ENCODE results near the gene GAB4.

The GAB4 gene

DNA sequence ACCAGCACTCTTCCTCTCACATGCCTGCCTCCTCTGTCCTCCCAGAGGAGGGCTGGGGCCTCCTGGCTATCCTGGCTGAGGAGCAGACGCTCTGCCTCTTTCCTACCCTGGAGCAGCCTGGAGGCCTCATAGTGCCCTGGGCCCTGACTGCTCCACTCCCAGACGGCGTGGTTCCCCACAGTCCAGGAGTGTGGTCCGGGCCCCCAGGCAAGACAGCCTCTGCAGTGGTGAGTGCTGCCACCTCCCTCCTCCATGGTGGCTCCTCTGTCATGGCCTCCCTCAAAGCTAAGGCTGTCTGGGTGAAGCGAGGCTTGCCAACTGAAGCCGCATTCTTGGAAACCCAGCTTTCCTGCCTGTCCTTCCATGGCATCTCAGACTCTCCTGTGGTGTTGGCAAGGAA, 19.8 kb downstream of the GAB4 start:
- FAIRE-seq (no peak), DNase-seq (ENCODE audit: insufficient read length, low spot score) (no peak)

DNA sequence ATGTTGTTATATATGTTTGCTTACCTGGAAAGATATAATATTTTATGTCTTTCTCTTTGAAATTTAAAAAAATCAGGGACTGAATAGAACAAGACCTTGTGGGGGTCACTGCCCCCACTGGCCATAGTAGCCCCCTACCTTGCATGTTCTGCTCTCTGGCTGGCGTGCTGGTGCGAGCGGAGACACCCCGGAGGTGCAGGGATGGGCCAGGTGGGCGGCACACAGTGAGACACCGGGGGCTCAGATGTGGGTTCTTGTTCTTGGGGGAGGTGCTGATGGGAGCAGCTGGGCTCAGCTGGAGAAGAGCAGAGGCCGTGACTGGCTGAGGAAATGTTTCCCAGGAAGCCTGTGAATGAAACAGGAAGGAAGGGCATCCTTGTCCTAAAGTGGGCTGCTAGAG, 20.2 kb downstream of the GAB4 start:
- no peak for FAIRE-seq
- no peak for DNase-seq (ENCODE audit: insufficient read length, low spot score)

DNA sequence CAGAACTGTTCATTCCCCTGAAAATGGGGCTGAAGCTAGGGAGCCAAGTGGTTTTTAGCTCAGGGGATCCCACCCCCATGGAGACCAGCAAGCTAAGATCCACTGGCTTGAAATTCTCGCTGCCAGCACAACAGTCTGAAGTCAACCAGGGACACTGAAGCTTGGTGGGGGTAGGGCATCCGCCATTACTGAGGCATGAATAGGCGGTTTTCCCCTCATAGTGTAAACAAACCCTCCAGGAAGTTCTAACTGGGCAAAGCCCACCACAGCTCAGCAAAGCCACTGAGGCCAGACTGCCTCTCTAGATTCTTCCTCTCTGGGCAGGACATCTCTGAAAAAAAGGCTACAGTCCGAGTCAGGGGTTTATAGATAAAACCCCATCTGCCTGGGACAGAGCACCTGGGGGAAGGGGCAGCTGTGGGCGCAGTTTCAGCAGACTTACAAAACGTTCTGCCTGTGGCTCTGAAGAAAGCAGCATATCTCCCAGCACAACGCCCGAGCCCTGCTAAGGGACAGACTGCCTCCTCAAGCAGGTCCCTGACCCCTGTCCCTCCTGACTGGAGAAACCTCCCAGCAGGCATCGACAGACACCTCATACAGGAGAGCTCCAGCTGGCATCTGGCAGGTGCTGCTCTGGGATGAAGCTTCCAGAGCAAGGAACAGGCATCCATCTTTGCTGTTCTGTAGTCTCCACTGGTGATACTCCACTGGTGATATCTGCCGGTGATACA, 32.7 kb downstream of the GAB4 start:
- FAIRE-seq (no peak), DNase-seq (ENCODE audit: insufficient read length, low spot score) (no peak)

DNA sequence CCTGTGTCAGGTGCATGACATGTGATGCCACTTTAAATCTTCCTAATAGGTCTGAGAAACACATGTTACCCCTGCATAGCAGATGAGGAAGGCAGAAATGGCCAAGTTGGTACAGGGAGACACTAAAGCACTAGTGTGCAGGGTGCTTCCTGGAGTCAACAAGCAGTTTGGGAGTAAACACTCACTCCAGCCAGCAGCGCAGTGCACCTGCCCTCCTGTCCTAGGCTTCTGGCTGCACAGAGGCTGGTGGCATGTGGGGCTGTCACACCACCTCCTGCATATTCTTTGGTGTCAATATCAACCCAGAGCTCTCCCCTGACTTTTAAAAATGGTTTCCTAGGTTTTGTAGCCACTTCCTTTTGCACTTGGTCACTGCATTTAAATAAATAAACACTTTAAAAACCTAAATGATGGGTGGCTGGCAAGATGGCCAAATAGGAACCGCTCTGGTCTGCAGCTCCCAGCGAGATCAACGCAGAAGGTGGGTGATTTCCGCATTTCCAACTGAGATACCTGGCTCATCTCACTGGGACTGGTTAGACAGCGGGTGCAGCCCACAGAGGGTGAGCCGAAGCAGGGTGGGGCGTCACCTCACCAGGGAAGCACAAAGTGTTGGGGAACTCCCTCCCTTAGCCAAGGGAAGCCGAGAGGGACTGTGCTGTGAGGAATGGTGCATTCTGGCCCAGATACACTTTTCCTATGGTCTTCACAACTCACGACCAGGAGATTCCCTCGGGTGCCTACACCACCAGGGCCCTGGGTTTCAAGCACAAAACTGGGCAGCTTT, 33.5 kb downstream of the GAB4 start:
- DNase-seq (ENCODE audit: insufficient read length, low spot score), result no peak
- FAIRE-seq, result no peak

DNA sequence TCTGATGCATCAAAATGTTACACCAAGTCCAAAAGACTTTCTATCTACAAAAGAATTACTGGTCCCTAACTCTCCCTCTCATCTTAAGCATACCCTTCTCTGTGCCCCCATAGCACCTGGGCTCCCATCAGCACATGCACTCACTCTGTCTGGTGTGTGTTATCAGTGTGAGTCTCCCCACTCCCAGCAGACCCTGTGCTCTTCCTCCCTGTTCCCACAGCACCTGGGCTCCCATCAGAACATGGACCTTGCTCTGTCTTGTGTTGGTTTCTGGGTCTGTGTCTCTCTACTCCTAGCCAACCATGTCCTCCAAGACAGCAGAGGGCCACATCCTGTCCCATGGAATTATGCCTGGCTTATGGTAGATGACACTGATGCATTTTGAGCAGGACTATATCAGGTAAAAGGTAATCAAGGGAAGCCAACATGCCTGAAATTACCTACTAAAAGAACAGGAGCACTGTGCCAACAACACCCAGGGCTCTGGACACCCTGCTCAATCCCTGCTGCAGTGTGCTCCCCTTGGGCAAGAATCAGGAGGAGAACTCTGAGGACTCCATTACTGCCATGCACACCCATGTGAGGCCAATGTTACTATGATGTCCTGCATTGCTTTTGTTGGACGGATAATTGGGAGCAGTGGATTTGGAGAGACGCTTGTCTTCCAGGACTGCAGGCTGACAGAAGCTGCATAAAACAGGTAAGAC, 34.3 kb downstream of the GAB4 start:
- DNase-seq (ENCODE audit: insufficient read length, low spot score) (no peak), FAIRE-seq (no peak)

DNA sequence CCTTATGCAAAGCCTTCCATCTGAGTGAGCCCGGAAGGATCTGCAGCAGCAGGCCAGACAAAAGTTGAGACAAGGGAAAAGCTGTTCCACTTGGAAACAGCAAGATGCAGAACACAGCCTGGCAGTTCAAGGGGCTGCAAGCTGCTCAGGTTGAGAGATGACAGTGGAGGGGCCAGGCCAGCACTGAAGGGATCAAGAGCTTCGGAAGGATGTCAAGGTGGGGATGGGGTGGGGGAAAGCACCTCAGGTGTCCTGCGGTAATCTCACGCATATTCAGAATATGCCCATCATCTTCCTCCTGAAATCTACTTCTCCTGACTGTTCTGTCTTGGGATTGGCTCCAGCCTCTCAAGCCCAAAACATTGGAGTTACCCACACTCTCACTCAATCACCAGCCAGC, 35.7 kb downstream of the GAB4 start:
- no peak for DNase-seq (ENCODE audit: insufficient read length, low spot score)
- no peak for FAIRE-seq

DNA sequence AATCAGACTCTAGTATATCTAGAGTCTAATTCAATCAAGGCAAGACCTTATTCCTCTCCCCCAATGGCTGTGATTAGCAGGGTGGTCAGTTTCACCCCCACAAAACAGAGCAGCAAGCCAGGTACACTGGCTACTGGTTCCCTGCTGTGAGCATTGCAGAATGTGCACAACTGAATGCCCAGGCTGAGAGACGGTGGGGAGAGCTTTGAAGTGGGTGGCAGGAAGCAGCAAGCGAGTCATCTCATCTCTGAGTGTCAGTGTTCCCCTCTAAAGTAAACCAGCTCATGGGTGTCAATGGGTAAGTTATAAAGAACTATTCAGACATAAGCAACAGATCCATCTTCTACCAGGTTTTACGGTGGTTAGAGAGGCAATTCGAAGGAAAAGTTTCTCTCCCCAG, 37.6 kb downstream of the GAB4 start:
- DNase-seq (ENCODE audit: insufficient read length, low spot score), result no peak
- no peak for FAIRE-seq

DNA sequence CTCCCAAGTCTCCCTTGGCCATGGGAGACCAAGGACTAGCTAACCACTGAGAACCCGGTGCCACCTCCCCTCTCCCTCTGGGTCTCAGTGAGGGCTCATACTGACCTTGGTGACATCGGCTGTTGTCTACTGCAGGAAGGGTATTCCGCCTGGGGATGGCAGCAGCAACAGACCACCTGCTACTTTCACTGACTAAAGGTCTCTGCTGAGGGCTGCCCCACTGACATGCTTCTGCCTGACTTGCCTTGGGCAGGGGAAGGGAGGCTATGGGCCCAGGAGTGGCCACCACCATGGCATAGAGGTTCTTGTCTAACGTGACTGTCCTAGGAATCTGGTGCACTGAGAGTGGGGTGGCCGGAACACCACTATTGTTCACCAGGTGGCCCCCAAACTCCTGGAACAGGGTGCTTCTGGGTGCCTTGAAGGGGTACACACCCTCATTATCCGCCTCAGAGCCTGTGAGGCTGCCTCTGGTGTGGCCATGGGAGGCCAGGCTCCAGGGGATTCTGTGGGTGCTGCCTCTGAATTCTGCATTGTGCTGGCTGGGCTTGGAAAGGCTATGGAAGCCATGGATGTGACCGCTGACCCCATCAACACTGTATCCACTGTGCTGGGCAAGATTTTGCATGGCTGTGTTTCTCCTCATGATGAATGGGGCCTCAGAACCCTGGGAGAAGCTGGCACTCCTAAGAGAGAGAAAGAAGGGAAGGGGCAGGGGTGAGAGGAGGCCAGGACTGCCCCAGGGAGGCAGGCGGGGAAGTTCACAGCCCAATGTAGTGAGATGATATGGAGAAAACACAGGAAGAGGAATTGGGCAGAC, 38.3 kb downstream of the GAB4 start:
- no peak for DNase-seq (ENCODE audit: insufficient read length, low spot score)
- no peak for FAIRE-seq

DNA sequence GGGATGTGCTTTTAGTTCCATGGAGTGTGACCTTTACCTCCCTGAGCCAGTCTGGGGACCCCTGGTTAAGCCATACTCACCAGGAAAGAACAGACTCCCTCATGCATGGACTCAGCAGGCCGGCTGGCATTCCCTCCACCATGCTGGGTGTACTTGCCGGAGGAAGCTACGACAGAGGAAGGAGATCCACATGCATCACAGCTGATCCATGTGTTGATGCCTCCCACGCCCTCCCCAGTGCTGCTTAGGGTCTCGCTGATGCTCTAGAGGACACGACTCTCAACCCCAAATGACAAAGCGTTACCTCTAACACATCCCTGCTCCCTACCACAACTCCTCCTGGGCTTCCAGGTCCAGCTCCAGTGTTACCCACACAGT, 39.8 kb downstream of the GAB4 start:
- DNase-seq (ENCODE audit: insufficient read length, low spot score) (no peak), FAIRE-seq (no peak)

DNA sequence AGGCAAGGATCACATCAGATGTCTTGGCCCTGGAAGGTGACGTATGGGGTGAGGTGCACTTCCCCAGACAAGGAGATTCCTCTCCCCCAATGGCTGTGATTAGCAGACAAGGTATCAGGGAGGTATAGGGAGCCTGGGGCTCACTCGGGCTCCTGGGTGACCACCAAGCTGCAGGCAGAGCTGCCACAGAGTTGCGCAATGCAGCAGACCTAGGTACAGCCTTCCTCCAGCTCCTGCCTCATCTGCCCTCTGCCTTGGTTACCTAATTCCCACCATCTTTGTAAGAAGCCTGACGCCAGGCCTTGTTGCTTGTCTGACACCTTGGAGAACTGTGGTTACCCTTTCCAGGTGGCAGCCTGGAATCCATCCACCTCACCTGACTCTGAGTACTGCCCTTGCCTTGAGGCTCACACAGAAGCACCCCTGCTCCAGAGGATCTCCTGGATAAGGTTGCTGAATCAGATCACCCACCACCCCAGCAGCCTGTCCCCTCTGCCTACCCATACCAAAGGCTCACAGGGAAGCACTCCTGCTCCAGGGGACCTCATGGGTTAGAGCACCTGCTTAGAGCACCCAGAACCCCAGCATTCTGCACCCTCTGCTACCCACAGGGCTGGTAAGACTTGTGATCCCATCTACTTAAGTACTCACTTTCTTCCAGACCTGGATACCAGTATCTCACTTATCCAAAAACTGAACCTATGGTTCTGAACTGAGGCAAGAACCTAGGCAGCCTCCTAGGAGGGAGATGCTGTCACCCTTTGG, 40.4 kb downstream of the GAB4 start:
- FAIRE-seq (no peak), DNase-seq (ENCODE audit: insufficient read length, low spot score) (no peak)

DNA sequence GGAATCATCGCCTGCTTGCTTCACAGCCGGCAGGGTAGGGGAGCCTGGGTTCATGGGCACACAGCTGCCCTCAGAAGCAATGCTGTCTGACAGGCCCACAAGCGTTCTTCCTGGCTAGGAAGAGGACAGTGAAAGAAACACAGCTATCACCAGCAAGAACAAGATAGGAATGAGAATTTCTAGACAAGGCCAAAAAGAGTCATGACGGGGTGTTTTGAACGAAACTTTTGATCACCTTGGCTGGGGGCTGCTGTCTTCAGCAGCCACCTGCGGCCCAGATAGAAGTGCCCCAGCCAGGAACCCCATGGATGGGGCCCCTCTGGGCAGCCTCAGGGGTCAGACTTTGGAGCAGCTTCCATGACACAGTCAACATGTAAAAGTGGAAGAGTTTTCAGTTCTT, 41.8 kb downstream of the GAB4 start:
- FAIRE-seq (no peak), DNase-seq (ENCODE audit: insufficient read length, low spot score) (no peak)

DNA sequence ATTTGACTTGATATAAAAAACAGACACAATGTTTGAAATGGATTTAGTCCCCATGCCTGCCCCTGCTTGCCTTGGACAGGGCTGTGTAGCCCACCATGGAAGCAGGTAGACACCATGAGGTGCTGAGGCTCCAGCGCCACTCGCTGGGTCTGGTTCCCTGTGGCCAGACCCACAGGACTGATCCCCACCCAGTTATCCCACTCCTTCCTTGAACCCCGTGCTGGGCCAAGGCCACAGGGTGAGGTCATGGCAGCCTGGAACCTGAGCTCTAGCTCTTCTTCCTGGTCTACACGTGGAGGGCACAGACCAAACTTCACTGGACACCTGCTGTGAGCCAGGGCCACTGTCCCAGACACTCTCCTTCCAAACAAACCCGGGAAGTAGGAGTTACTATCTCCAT, 42.5 kb downstream of the GAB4 start:
- no peak for FAIRE-seq

DNA sequence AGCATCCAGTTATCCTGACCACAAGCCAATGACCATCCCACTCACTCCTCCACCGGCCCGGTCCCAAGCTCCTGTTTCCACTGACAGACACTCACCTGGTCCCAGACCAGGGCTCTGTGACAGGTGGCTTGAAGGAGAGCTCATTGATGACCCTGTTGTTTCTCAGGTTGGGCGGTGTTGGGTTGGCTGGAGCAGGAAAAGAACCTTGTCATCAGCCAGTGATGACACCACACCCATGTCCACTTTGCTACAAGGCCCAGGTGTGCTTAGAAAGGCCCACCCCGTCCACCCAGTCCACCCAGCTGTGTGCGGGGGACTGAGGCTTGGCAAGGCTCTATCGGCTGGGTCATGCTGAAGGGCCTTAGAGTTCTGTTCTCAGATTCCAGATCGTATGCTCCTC, 42.9 kb downstream of the GAB4 start:
- DNase-seq (ENCODE audit: insufficient read length, low spot score) (no peak), FAIRE-seq (no peak)

More for the DNA sequence above, 42.5 kb downstream of the GAB4 start:
- DNase-seq (ENCODE audit: insufficient read length, low spot score), result no peak

DNA sequence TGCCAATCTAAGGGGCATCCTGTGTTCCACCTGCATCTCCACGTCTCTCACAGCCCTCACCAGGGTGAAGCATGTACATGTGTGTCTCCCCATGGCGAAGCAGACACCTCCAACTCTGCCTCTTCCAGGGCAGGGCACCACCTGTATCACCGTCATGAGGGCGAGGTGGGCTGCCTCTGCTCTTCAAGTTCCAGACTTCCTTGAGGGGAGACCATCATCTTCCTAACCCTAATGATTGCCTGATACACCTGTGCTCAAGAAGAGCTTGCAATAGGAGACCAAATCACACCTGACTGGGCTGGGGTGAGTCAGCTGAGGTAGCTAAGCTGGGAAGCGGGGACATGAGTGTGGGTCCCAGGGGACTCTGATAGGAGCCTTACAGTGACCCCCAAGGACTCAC, 43.7 kb downstream of the GAB4 start:
- DNase-seq (ENCODE audit: insufficient read length, low spot score), result no peak
- no peak for FAIRE-seq

DNA sequence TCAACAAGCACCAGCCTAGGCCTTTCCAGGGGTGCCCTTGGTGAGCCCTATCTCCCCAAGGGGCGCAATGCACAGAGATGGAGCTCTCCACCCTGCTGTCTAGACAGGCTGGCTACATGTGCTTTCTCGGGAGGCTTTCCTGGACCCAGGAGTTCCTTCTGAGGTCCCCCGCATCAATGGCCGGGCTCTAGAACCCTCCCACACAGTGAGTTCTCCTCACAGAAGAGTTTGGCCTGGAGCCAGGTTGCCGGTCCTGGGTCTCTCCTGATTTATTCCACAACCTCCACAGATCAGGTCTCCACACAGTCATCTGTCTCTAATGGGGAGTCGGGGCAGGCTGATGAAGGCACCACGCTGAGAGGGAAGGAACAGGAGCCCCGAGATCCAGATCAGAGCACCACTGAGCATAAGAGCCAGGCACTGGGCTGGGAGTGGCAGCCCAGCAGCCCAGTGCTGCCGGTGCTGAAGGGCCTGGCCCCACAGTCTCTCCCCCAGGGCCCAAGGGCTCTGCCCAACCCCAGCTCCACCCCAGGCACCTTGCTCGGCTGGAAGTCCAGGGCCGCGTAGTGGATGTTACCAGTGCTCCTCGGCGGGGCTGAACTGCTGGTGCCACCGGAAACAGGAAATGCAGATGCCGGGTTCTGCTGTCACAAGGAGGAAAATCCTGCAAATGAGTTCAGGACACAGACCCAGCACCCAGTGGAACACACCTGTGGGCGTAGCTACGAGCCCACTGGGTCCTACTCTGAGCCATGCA, 44.7 kb downstream of the GAB4 start:
- DNase-seq (ENCODE audit: insufficient read length, low spot score) (no peak), FAIRE-seq (no peak)

DNA sequence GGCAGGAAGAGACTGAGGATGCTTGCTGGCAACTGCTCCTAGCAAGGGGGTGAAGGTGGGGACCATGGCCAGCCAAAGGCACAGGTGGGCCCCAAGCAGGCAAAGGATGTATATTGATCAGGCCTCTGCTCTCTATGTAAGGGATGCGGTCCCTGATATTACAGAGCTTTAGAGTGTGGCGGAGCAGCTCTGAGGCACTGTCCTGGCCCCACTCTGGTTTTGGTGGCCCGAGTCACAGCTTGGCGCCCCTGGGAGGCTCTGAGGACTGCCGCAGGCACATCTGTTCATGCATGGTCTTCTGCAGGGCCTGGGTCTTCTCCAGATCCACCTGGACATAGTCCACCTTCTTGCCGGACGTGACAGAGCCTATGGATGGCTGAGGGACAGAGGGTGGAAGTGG, 45.5 kb downstream of the GAB4 start:
- DNase-seq (ENCODE audit: insufficient read length, low spot score) (no peak), FAIRE-seq (no peak)

DNA sequence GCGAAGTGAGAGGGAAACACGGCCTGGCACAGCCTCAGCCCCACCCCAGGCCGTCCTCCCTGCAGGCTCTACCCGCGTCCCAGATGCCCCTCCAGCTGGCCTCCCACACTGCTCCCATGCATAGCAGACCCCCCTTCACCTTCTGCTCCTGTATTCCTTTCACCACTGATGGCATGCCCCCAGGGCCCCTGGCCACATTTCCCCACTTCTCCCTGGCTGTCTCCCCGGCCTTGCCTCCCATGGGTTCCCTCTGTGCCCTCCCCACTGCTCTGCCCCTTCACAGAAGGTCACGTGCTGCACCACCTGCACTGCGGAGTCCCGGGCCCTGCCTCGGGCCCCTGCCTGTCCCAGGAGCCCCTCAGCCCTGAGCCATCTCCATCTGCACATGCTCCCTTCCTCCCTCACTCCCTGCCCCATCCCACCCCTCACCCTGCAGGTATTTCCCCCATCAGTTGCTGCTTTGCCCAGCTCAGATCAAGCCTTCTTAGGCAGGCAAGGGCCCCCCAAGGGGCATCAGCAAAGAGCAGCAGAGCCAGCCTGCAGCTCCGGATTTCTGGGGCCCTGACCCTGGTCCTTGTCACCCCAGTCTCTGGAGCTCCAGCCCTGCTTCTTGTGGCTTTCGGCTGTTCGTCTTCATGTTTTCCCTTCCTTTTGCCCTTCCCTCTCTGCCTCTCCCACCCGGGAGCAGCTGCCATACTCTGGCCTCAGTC, 46.4 kb downstream of the GAB4 start:
- DNase-seq (ENCODE audit: insufficient read length, low spot score) (no peak), FAIRE-seq (no peak)

DNA sequence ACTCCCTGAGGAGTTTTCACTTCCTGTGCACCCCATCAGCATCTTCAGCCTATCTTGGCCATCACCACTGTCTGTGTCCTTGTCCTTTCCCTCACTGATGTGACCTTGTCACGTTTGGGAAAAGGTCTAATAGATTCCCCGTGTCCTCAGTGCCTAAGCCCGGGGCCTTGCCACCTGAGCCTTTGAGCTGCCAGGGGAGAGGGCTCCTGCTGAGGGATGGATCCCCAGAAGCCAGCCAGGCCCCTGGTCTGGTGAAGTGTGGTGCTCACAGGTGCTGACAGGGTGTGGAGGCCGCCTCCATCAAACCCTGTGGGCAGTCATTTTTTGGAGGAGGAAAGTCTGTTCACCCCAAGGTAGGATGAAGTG, 47.2 kb downstream of the GAB4 start:
- FAIRE-seq (no peak), DNase-seq (ENCODE audit: insufficient read length, low spot score) (no peak)

Data from GM19239 (cell line).